Gastroesophageal sphincter (tissue), 4 donors: ENCODE data around the gene KANSL2. TPM values are rescaled to one million over a fixed set of nuclear protein-coding genes. Genes with fewer than 3 reads are reported as not detected.

Experiments used
- ATAC-seq: fragments of 150-250 bp; one replicate; pipeline ENCODE4 v1.9.1; 2016; ENCODE audit warnings: mild to moderate bottlenecking, moderate library complexity
- H3K27ac ChIP-seq, 4 donors: fragments of 200-600 bp; sonication (generic) in 3 of 4; 1 replicate in 3 of 4; 2 replicates in 1 of 4; pipeline ENCODE4 v1.5.1; 2016 to 2019
- H3K27me3 ChIP-seq: fragments of 200-600 bp; sonication (generic); one replicate; pipeline ENCODE4 v1.5.1; 2019
- H3K36me3 ChIP-seq, 2 donors: fragments of 200-600 bp; sonication (generic); one replicate each; pipeline ENCODE4 v1.5.1; 2019; ENCODE audit warnings: control low read depth in 1 of 2
- H3K4me1 ChIP-seq, 3 donors: fragments of 200-600 bp; sonication (generic); 1 replicate in 2 of 3; 2 replicates in 1 of 3; pipeline ENCODE4 v1.5.1; 2016 to 2019; ENCODE audit warnings: control low read depth in 2 of 3
- H3K4me3 ChIP-seq, 2 donors: fragments of 200-600 bp; sonication (generic); one replicate each; pipeline ENCODE4 v1.5.1; 2019; ENCODE audit warnings: mild to moderate bottlenecking in 1 of 2, moderate library complexity in 1 of 2
- H3K9me3 ChIP-seq, 3 donors: fragments of 200-600 bp; sonication (generic); one replicate each; pipeline ENCODE4 v1.5.1; 2017 to 2019; ENCODE audit warnings: control low read depth in 2 of 3
- EP300 ChIP-seq: sonication (generic); formaldehyde crosslinking; IDR thresholded peaks from one replicate; pipeline ENCODE4 v1.6.1; 2017; ENCODE audit warnings: antibody characterized with exemption, mild to moderate bottlenecking
- POLR2A ChIP-seq, 2 donors: fragments of 450-650 bp; IDR thresholded peaks; one replicate each; pipeline ENCODE4 v1.6.1; 2017; ENCODE audit warnings: antibody characterized with exemption in 2 of 2, mild to moderate bottlenecking in 2 of 2, moderate library complexity in 1 of 2
- POLR2AphosphoS5 ChIP-seq: sonication (generic); formaldehyde crosslinking; IDR thresholded peaks from one replicate; pipeline ENCODE4 v1.6.1; 2017; ENCODE audit warnings: antibody characterized with exemption
- WGBS, 2 donors: methylation state at CpG; one replicate each; pipeline ENCODE4 v1.1.5; 2018; ENCODE audit warnings: low coverage in 1 of 2; 5-methylcytosine and 5-hydroxymethylcytosine counted together
- small RNA-seq, 4 donors: library from RNA; depleted of rRNA; stranded (forward); fragments of <200 nt; gene quantifications; one replicate each; pipeline ENCODE3, GENCODE V24; 2016
- total RNA-seq, 4 donors: library from RNA; depleted of rRNA; stranded (reverse); fragments of >200 nt; gene quantifications; one replicate each; pipeline ENCODE4 v1.1.0, GENCODE V29; 2016
- TF ChIP-seq, protein P1 (sequence below), 4 experiments: fragments of 200-600 bp in 2 of 4; fragments of 450-650 bp in 2 of 4; sonication (generic) in 1 of 4; IDR thresholded peaks; one replicate each; pipeline ENCODE4 v1.5.1; 2017 to 2019; ENCODE audit warnings: antibody characterized with exemption in 4 of 4, mild to moderate bottlenecking in 2 of 4, moderate library complexity in 2 of 4

Gene KANSL2
- total RNA-seq, 4 donors from 2014 or later = 39.0 to 49.0 (median 43.7) TPM

DNA sequence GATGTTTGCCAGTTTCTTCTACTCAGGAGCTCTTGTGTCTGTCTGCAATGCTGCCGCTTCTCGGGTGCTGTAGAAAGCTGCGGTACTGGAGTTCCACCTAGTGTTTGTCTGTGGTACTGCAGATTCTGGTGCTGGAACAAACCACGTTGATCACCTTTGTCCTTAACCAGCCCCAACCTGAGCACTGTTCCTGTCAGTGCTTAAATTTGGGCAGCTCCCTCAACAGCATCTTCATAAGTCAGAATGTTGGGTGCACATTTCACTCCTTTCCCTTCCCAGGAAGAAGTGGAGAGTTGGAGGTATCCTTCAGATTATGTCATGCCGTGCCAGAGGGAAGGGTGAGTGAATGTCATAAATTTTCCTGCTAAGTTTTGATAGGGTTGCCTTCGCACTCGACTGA is 63.5 kb downstream of the KANSL2 start:
- Histone ChIP-seq H3K4me3 (no peak overlapping the region), H3K9me3 (peaks cover 0 to 12% (median 0%) of the 10 kb centered on the region in 3 donors), H3K27ac (no peak overlapping the region), H3K27me3 (peaks cover 32% of the 10 kb centered on the region), H3K4me1 (no peaks in the 10 kb centered on the region), H3K36me3 (no peaks in the 10 kb centered on the region)
- whole genome bisulfite sequencing, 2 donors = 13 to 25% methylated on average over 6 to 7 of the region's 7 CpGs
- no peak for ATAC-seq
- TF ChIP-seq POLR2A (IDR thresholded peaks at IDR 0.05) = no peak
- TF ChIP-seq, protein P1, sequence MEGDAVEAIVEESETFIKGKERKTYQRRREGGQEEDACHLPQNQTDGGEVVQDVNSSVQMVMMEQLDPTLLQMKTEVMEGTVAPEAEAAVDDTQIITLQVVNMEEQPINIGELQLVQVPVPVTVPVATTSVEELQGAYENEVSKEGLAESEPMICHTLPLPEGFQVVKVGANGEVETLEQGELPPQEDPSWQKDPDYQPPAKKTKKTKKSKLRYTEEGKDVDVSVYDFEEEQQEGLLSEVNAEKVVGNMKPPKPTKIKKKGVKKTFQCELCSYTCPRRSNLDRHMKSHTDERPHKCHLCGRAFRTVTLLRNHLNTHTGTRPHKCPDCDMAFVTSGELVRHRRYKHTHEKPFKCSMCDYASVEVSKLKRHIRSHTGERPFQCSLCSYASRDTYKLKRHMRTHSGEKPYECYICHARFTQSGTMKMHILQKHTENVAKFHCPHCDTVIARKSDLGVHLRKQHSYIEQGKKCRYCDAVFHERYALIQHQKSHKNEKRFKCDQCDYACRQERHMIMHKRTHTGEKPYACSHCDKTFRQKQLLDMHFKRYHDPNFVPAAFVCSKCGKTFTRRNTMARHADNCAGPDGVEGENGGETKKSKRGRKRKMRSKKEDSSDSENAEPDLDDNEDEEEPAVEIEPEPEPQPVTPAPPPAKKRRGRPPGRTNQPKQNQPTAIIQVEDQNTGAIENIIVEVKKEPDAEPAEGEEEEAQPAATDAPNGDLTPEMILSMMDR (IDR thresholded peaks at IDR 0.05) = peak; percentile 85 to 96 (median 93)

DNA sequence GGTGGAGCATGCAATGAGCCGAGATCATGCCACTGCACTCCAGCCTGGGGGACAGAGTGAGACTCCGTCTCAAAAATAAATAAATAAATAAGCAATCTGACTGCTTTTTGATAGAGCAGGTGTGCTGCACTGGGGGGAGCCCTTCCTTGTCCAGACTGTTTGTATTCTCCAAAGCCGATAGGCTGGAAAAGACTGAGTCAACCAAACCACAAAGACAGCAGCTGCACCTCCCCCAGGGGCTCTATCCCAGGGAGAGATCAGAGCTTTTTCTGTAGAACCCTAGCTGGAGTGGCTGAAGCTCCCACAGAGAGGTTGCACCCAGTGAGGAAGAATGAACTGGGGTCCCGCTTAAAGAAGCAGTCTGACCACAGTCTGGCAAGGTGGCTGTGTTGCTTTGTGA is 66.4 kb downstream of the KANSL2 start:
- TF ChIP-seq POLR2A (IDR thresholded peaks at IDR 0.05) (no peak), POLR2AphosphoS5 (no peak), EP300 (no peak)
- TF ChIP-seq, protein P1 (IDR thresholded peaks at IDR 0.05) = no peak
- peaks cover 31% of the 10 kb centered on the region for H3K27me3 ChIP-seq
- 85 to 90% methylated on average over 4 of the region's 4 CpGs for whole genome bisulfite sequencing, 2 donors
- peaks cover 0 to 29% (median 0%) of the 10 kb centered on the region in 3 donors for H3K9me3 ChIP-seq
- H3K4me1 ChIP-seq = no peaks in the 10 kb centered on the region
- H3K27ac ChIP-seq = no peak overlapping the region
- H3K4me3 ChIP-seq = no peak overlapping the region
- H3K36me3 ChIP-seq = no peaks in the 10 kb centered on the region
- ATAC-seq = no peak

DNA sequence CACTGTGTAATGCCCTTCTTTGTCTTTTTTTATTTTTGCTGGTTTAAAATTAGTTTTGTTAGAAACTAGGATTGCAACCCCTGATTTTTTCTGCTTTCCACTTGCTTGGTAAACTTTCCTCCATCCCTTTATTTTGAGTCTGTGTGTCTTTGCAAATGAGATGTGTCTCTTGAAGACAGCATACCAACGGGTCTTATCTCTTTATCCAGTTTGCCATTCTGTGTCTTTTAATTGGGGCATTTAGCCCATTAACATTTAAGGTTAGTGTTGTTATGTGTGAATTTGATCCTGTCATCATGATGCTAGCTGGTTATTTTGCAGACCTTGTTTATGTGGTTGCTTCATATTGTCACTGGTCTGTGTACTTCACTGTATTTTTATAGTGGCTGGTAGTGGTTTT is 68.7 kb downstream of the KANSL2 start:
- no peak for ATAC-seq
- no peak overlapping the region for H3K27ac ChIP-seq
- TF ChIP-seq, protein P1 (IDR thresholded peaks at IDR 0.05) = no peak
- no peak for TF ChIP-seq POLR2AphosphoS5
- TF ChIP-seq EP300 = no peak
- no peak for TF ChIP-seq POLR2A (IDR thresholded peaks at IDR 0.05)
- H3K36me3 ChIP-seq = no peaks in the 10 kb centered on the region
- H3K4me3 ChIP-seq = no peak overlapping the region
- no peaks in the 10 kb centered on the region for H3K4me1 ChIP-seq
- 100% methylated on average over 1 of the region's 1 CpG for WGBS, 2 donors
- H3K9me3 ChIP-seq = peaks cover 0 to 45% (median 0%) of the 10 kb centered on the region in 3 donors
- peaks cover 22% of the 10 kb centered on the region for H3K27me3 ChIP-seq

Small RNA genes lying within 50 kb of the gene (small RNA-seq; reads per million reads assigned to genes)
- gene MIR1291 = 0 reads per million in 4 donors
- 0 to 2.6 (median 1.4) reads per million in 4 donors for gene SNORA2A
- 1.7 to 7.4 (median 3.8) reads per million in 4 donors for gene SNORA2B
- 0 to 0.72 (median 0.32) reads per million in 4 donors for gene SNORA2C

Other genes with a start within 250 kb of the KANSL2 start
- gene ANP32D, start 209.7 kb downstream of the KANSL2 start, total RNA-seq = 1 to 10 TPM in 1 of 4 donors, not detected in 3; 1.2 TPM
- gene C12orf54, start 199.7 kb downstream of the KANSL2 start, total RNA-seq = not detected
- not detected for gene OR8S1, start 156.6 kb downstream of the KANSL2 start, total RNA-seq
- gene LALBA, start 112.2 kb downstream of the KANSL2 start, total RNA-seq = not detected
- gene CCNT1, start 34.5 kb upstream of the KANSL2 start, total RNA-seq = 10 to 100 TPM; 17.9 to 40.3 (median 23.1) TPM
- 10 to 100 TPM; 21.9 to 33.0 (median 29.0) TPM for gene ADCY6, start 106.9 kb upstream of the KANSL2 start, total RNA-seq
- 10 to 100 TPM in 3 of 4 donors, 1 to 10 TPM in 1; 9.4 to 39.2 (median 30.1) TPM for gene CACNB3, start 136.3 kb upstream of the KANSL2 start, total RNA-seq
- 10 to 100 TPM; 66.8 to 85.8 (median 73.0) TPM for gene DDX23, start 169.9 kb upstream of the KANSL2 start, total RNA-seq
- gene RND1, start 183.6 kb upstream of the KANSL2 start, total RNA-seq = 1 to 10 TPM in 1 of 4 donors, under 1 TPM in 1, not detected in 2; 0.19 to 1.9 TPM
- 1 to 10 TPM; 3.4 to 8.3 (median 7.1) TPM for gene FKBP11, start 243.3 kb upstream of the KANSL2 start, total RNA-seq